Motor neuron (in vitro differentiated cells): Measurements from ENCODE around the gene NDUFA3. TPM values are rescaled to one million over a fixed set of nuclear protein-coding genes. Genes with fewer than 3 reads are reported as not detected.

Source experiments
- ATAC-seq, 8 experiments: fragments of 200-7000 bp; cut with Tn5 transposase; replicated peaks in 6 of 8; 2 replicates each; pipeline ENCODE4 v1.8.0; 2021; ENCODE audit warnings: mild to moderate bottlenecking in 8 of 8, moderate library complexity in 8 of 8
- H3K27ac ChIP-seq, 2 donors: fragments of 250-450 bp; sonication (Bioruptor Pico); 2 replicates each; pipeline ENCODE4 v1.9.0; 2021; ENCODE audit warnings: antibody characterized with exemption in 2 of 2, mild to moderate bottlenecking in 2 of 2, moderate library complexity in 1 of 2
- H3K4me1 ChIP-seq, 2 donors: fragments of 250-450 bp; sonication (Bioruptor Pico); replicated peaks in 1 of 2; 2 replicates each; pipeline ENCODE4 v1.6.1; 2021; ENCODE audit warnings: antibody characterized with exemption in 2 of 2, mild to moderate bottlenecking in 2 of 2, moderate library complexity in 1 of 2
- H3K4me3 ChIP-seq, 5 donors: fragments of 250-450 bp; sonication (Bioruptor Pico); 2 replicates each; pipeline ENCODE4 v1.9.0; 2021; ENCODE audit warnings: antibody characterized with exemption in 5 of 5, mild to moderate bottlenecking in 5 of 5, moderate library complexity in 4 of 5
- WGBS, 10 experiments: fragments of 450-650 bp; shearing (Covaris generic); methylation state at CpG; one replicate each; pipeline ENCODE4 v1.0.0; 2022; 5-methylcytosine and 5-hydroxymethylcytosine counted together
- in situ Hi-C, 9 experiments: fragments of 400-800 bp; cut with MboI; loops; one replicate each; pipeline ENCODE4 v1.15.0; 2021; ENCODE audit warnings: low sequenced_read_pairs in 9 of 9, low pct_unique_long_range_greater_than_20kb in 2 of 9; ENCODE audit not compliant: unreplicated experiment in 9 of 9
- total RNA-seq, 8 experiments: library from RNA; unstranded; fragments of 300-600 nt; gene quantifications; 2 replicates each; pipeline versions ENCODE4 v1.2.3 to v1.2.4, GENCODE V29; 2022

The NDUFA3 gene
- total RNA-seq, 8 experiments from 2014 or later: 188 to 271 (median 210) TPM

DNA sequence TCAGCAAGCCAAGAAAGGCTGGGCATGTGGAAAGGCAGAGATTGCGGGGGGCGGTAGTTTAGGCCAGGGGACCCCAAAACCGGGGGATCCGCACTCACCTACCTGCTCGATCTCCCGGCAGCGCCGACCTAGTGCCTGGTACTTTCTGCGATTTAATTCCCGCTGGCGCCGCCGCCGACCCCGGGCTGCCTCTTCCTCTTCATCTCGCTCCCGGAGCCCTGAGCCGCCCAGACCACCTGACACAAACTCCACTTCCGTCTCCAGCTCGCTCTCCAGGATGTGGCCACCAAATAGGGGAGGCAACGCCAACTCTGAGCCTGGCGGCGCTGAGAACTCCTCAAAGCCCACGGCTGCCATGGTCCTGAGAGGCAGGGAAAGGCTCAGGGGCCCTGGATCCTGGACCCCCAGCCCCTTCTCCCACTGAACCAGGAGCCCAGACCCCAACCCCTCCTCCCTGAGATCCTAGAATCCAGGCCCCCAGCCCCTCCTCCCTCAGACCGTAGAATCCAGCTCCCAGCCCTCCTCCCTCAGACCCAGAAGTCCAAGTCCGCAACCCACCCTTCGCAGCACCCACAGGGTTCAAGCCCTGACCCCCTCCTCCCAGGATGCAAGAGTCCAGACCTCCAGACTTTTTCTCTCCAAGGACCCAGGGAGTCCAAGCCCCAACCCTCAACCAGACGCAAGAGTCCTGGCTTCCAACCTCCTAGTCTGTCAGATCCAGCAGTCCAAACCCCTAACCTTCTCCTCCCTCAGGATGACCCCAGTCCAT lies 11.9 kb downstream of the NDUFA3 start:
- H3K4me1 ChIP-seq: peaks cover 5 to 11% of the 10 kb centered on the region in 2 donors
- H3K4me3 ChIP-seq: peak overlapping the region; percentile 80 to 96 (median 88)
- 0 to 50% (median 7%) methylated on average over 1 to 12 of the region's 28 CpGs; no CpG with 5 or more reads in 5 of the 10 experiments for WGBS, 10 experiments
- peak overlapping the region in 1 of 2 donors; percentile 95 for H3K27ac ChIP-seq
- in situ Hi-C loops: no loop called here
- ATAC-seq: peak in 3 of 8 experiments; percentile 4 to 10 (median 7)

DNA sequence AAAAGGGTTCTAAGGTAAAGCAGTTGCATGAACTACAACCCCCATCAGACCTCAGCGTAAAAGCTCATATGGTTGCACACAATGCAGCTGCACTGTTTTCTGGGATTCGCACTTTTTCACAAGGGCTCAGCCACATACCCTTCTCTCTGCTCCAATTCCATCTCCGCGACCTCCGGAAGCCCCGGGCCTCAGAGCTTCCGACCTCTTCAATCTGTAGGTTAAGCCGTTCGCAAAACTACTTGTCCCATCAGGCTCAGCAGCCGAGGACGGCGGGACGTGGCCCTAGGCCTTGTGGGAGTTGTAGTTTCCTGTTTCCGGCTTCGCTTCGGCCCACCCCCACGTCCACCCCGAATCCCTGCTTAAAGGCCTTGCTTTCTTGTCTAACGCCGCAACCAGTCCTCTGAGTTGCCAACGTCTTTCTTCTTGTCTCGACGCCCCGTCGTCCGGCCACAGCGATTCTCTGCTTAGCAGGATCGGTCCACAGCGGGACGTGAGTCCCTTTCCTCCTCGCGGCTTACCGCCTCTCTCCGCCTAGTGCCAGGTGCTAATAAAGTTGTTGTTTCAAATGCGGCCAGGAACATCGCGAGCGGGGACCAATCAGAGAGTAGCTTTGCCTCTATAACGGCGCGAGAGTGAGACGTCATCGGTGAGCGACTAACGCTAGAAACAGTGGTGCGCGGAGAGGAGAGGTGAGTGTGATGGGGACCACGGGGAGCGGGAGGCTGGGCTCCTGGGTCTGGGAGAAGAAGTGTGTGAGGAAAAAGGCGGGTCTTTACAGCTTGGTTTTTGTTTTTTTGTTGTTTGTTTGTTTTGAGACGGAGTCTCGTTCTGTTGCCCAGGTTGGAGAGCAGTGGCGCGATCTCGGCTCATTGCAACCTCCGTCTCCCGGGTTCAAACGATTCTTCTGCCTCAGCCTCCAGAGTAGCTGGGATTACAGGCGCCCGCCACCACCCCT lies 12.7 kb downstream of the NDUFA3 start, which contains the start of the genes PRPF31 and TFPT:
Gene PRPF31, plus strand, starts transcription at position 646 of the 955 bp plus-strand sequence. CDS start 2,525 bp downstream, outside the sequence.
Gene TFPT, minus strand, starts transcription at position 549 of the 955 bp plus-strand sequence. Its CDS starts 388 bp downstream, at position 161.
- in situ Hi-C loops: no loop called here
- peak; percentile 92 to 96 (median 95) for ATAC-seq
- peak within 1 kb of the TSS; percentile 95 to 97 for H3K27ac ChIP-seq
- peak within 1 kb of the TSS; percentile 80 to 96 (median 88) for H3K4me3 ChIP-seq
- H3K4me1 ChIP-seq: peaks cover 5 to 11% of the 10 kb centered on the region in 2 donors
- 0 to 3% (median 0%) methylated on average over 2 to 37 of the region's 60 CpGs; no CpG with 5 or more reads in 1 of the 10 experiments for WGBS, 10 experiments

DNA sequence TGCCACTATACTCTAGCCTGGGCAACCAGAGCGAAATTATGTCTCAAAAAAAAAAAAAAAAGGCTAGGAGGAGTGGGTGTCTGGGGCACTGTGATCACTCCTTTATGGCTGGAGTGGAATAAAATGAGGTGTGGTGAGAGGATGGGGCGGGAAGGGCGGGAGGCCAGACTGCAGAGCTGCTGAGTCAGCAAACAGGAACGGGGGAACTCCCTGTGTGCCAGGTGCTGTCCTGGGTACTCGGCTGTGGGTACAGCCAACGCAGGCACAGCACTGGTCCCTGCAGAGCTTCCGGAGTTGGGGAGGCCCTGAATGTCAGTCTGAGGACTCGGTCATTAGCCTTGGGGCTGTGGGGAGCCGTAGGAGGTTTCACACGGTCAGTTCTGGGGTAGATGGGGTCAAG lies 18.6 kb downstream of the NDUFA3 start:
- in situ Hi-C loops: no loop called here
- Histone ChIP-seq H3K4me1 (peaks cover 3 to 5% of the 10 kb centered on the region in 2 donors), H3K27ac (no peak overlapping the region), H3K4me3 (no peak overlapping the region)
- WGBS, 10 experiments: 100% methylated on average over 1 to 3 of the region's 10 CpGs; no CpG with 5 or more reads in 7 of the 10 experiments
- ATAC-seq: peak in 1 of 8 experiments; percentile 69

DNA sequence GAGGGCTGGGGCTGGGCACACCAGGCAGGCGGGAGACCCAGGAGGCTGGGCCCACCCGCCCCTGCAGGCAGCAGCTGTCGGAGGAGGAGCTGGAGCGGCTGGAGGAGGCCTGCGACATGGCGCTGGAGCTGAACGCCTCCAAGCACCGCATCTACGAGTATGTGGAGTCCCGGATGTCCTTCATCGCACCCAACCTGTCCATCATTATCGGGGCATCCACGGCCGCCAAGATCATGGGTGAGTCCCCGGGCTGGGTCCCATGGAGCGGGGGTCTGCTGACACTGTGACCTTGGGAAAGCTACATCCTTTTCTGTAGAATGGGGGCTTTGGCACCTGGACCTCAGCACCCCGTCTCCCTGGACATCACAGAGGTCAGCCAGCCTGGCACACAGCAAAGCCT lies 21.0 kb downstream of the NDUFA3 start:
- no peaks in the 10 kb centered on the region for H3K4me1 ChIP-seq
- no peak overlapping the region for H3K4me3 ChIP-seq
- no peak overlapping the region for H3K27ac ChIP-seq
- WGBS, 10 experiments: 100% methylated on average over 1 to 5 of the region's 17 CpGs; no CpG with 5 or more reads in 7 of the 10 experiments
- in situ Hi-C loops: no loop called here
- ATAC-seq: no peak

DNA sequence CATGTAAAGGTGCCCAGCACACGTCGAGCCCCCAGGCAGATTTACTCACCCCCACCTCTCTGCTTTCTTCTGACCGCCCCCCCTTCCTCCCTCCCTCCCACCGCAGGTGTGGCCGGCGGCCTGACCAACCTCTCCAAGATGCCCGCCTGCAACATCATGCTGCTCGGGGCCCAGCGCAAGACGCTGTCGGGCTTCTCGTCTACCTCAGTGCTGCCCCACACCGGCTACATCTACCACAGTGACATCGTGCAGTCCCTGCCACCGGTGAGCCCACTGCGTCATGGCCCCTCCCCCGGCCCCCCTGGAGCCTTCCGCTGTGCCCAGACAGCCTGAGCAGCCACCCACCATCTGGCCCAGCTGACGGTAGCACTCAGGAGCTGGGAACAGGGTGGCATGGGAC lies 21.7 kb downstream of the NDUFA3 start:
- no CpG with 5 or more reads among the region's 19 CpGs for WGBS, 10 experiments
- in situ Hi-C loops: no loop called here
- Histone ChIP-seq H3K4me1 (no peaks in the 10 kb centered on the region), H3K27ac (no peak overlapping the region), H3K4me3 (no peak overlapping the region)
- ATAC-seq: peak in 2 of 8 experiments; percentile 8 to 24

DNA sequence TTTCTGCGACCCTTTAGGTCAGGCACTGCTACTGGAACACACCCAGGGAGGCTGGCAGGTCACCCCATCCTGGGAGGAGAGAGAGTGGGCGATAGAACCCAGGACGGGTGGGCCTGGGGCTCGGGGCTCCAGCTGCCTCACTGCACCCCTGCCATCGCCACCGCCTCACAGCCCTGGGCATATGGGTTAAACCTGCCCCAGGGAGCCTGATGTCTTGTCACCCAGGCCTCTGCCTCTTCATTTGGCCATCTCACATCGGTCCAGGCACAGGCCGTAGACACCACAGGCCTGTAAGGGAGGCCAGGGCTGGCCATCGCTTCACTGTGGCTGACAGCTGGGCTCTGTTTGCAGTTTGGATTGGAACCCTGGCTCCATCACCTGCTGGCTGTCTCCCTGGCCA lies 23.1 kb downstream of the NDUFA3 start:
- Histone ChIP-seq H3K27ac (no peak overlapping the region), H3K4me1 (no peaks in the 10 kb centered on the region), H3K4me3 (no peak overlapping the region)
- in situ Hi-C loops: no loop called here
- WGBS, 10 experiments: 83 to 100% (median 96%) methylated on average over 2 to 5 of the region's 9 CpGs; no CpG with 5 or more reads in 7 of the 10 experiments
- ATAC-seq: no peak

DNA sequence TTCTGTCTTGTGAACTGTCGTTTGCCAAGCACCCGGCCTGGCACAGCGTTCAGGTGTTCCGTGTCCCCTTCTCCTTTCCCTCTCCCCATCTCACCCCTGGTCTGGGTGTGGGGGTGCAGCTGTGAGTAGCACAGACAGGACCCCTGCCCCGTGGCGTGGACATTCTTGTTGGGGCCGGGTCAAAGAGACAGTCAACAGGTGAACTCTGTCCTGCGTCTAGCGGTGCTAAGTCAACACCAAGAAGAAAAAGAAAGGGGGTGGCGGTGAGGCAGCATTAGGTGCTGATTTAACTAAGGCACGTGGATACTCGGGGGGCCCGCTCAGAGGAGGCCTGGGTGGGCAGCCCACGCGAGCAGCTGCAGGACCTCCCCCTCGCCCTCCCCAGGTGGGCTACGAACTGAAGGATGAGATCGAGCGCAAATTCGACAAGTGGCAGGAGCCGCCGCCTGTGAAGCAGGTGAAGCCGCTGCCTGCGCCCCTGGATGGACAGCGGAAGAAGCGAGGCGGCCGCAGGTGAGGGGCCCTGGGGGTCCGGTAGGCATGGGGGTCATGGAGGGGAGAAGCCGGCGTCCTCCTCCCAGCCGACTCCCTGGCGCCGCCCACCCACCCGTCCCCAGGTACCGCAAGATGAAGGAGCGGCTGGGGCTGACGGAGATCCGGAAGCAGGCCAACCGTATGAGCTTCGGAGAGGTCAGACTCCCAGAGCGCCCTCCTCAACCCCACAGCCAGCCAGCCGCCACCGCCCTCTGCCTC lies 25.2 kb downstream of the NDUFA3 start:
- H3K4me1 ChIP-seq: no peaks in the 10 kb centered on the region
- in situ Hi-C loops: no loop called here
- WGBS, 10 experiments: 72 to 100% (median 94%) methylated on average over 1 to 6 of the region's 44 CpGs; no CpG with 5 or more reads in 2 of the 10 experiments
- no peak overlapping the region for H3K4me3 ChIP-seq
- no peak overlapping the region for H3K27ac ChIP-seq
- no peak for ATAC-seq

DNA sequence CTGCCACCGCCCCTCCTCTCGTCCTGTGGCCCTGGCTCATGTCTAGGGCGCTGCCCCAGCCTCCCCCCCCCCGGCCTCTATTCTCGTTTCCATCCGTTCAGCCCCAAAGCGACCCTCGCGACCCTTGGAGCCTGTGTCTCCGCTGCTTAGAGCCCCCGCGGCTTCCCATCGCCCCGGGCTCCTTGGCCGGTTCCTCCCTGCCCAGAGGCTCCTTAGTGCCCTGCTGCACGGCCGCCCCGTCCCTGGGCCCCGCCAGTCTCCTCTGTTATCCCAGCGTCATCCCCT lies 25.7 kb downstream of the NDUFA3 start:
- in situ Hi-C loops: no loop called here
- no CpG with 5 or more reads among the region's 20 CpGs for WGBS, 10 experiments
- H3K27ac ChIP-seq: no peak overlapping the region
- ATAC-seq: no peak
- no peaks in the 10 kb centered on the region for H3K4me1 ChIP-seq
- H3K4me3 ChIP-seq: no peak overlapping the region

DNA sequence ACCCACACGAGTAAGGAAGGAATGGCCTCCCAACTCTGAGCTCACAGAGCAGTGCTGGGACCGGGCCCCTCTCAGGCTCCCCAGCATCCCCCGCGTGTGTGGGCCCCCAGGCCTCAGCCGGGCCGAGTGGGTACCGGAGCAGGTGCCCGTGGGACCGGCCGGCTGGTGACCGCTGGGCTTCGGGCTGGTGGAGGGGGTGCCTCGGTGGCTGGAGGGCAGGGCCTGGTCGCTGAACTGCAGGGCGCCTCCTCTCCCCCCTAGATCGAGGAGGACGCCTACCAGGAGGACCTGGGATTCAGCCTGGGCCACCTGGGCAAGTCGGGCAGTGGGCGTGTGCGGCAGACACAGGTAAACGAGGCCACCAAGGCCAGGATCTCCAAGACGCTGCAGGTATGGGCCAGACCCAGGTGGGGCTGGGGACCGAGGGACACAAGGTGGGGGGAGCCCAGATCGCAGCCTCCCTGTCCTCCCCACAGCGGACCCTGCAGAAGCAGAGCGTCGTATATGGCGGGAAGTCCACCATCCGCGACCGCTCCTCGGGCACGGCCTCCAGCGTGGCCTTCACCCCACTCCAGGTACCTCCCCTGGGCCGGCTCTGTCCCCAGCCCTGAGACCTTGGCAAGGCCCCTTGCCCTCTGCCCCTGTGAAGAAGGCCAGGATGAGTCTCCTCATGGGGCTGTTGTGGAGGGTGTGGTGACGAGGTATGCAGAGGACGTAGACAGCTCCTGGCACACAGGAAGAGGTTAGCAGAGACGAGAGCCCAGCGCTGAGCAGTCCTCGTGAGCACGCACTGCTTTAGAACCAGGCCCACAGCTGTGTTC lies 26.4 kb downstream of the NDUFA3 start:
- ATAC-seq: peak in 4 of 8 experiments; percentile 7 to 15 (median 11)
- Histone ChIP-seq H3K4me3 (no peak overlapping the region), H3K27ac (no peak overlapping the region), H3K4me1 (no peaks in the 10 kb centered on the region)
- in situ Hi-C loops: no loop called here
- WGBS, 10 experiments: 90 to 100% (median 100%) methylated on average over 1 to 8 of the region's 41 CpGs; no CpG with 5 or more reads in 5 of the 10 experiments

DNA sequence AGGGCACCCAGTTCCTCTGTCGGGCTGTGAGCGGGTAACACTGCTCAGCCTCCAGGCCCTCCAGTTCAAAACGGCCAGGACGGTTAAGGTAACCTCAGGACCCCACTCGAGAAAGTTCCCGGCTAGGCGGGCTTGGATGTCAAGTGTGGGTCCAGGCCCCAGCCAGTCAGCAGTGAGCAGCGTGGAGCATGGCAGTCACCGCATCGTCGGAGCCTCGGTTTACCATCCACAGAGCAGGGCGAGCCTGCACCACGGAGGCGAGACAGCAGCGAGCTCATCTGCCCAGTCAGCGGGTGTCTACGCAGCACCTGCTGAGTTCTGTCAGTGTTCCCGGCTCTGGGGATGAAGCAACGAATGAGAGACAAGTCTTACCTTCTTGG lies 27.0 kb downstream of the NDUFA3 start:
- Histone ChIP-seq H3K27ac (no peak overlapping the region), H3K4me3 (no peak overlapping the region), H3K4me1 (no peaks in the 10 kb centered on the region)
- 92 to 100% (median 100%) methylated on average over 1 to 10 of the region's 20 CpGs; no CpG with 5 or more reads in 5 of the 10 experiments for WGBS, 10 experiments
- no peak for ATAC-seq
- in situ Hi-C loops: no loop called here

DNA sequence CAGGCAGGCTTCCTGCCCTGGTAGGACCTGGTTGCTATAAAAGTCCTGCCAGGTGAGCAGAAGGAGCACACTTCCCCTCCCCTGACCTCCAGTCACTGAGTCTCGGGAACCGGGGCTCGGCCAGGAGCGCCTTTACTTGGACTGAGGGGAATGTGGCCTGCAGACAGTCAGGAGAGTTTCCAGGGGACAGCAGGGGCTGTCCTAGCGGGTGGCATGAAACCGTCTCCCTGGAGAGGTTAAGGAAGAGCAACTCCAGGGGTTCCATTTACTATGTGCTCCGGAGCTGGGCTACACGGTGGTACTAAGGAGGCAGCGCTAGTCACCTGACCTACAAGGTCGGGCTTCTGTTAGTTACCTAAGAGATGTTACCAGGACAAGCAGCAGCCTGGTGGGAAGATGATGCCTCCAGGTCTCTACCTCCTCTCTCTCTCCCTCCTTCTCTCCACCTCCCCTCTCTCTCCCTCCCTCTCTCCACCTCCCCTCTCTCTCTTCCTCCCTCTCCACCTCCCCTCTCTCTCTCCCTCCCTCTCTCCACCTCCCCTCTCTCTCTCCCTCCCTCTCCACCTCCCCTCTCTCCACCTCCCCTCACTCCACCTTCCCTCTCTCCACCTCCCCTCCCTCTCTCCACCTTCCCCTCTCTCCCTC lies 30.8 kb downstream of the NDUFA3 start:
- in situ Hi-C loops: no loop called here
- Histone ChIP-seq H3K4me1 (peaks cover 0 to 5% of the 10 kb centered on the region in 2 donors), H3K4me3 (no peak overlapping the region), H3K27ac (no peak overlapping the region)
- 67 to 87% (median 80%) methylated on average over 1 to 6 of the region's 10 CpGs; no CpG with 5 or more reads in 5 of the 10 experiments for WGBS, 10 experiments
- ATAC-seq: no peak
